ENCODE measurements around the gene EGLN1.

EGLN1 gene

GRCh38 chr1:231422798-231423309 is 767 bp upstream of the EGLN1 start:
- DNase-seq (ENCODE audit: low read depth in 2 of 2, low spot score in 1 of 2): no peak

DNA sequence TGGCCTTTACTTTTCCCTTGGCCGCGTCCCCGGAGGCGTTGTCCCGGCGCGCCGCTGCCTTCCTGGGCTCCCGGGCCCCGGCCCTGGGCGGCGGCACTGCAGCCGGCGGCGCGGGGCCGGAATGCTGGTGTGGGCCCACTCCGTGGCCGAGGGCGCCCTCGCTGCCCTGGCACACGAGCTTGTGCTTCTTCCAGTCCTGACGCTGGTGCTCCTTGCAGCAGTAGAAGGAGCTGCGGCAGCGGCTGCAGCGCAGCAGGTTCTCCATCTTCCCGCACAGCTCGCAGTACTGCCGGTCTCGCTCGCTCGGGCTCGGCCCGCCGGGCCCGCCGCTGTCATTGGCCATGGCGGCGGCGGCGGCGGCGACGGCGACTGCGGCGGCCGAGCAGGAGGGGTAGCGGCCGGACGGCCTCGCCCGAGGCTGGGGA is 529 bp downstream of the EGLN1 start:
- DNase-seq (ENCODE audit: low read depth in 2 of 2, low spot score in 1 of 2): no peak

GRCh38 chr1:231420959-231421545 is 1.0 kb downstream of the EGLN1 start:
- no peak for DNase-seq (ENCODE audit: low read depth in 2 of 2, low spot score in 1 of 2)

- DNase-seq (ENCODE audit: low read depth in 2 of 2, low spot score in 1 of 2): no peak
Observed at GRCh38 chr1:231420299-231420958, 1.7 kb downstream of the EGLN1 start.

DNA sequence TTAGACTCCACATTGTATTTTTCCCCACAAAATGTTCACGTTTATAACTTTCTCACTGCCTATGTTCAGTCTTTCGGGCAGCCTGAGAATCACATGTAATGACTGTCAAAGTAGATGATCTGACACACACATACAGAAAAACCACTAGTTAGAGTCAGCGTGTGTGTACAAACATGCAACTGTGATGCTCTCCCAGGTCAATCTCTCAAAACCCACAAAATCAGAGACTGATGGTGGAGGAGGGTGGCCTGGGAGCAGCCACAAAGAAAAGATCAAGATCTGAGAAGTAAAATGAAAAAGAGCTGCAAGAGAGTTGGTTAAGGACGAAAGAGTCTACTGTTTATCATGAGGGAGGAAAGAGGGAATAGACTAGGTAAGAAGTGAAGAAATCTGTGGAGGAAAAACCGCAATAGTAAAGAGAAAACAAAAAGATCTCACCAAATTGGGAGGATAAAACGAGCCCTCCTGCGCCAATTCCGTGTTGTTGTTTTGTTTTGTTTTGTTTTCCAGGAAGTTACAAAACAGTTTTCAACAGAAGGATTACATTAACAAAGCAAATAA is 2.3 kb downstream of the EGLN1 start:
- no peak for DNase-seq (ENCODE audit: low read depth in 2 of 2, low spot score in 1 of 2)

- no peak for DNase-seq (ENCODE audit: low read depth in 2 of 2, low spot score in 1 of 2)
Observed at GRCh38 chr1:231419147-231419546, 2.9 kb downstream of the EGLN1 start.

- DNase-seq (ENCODE audit: low read depth in 2 of 2, low spot score in 1 of 2): no peak
Observed at GRCh38 chr1:231418741-231419107, 3.4 kb downstream of the EGLN1 start.

DNA sequence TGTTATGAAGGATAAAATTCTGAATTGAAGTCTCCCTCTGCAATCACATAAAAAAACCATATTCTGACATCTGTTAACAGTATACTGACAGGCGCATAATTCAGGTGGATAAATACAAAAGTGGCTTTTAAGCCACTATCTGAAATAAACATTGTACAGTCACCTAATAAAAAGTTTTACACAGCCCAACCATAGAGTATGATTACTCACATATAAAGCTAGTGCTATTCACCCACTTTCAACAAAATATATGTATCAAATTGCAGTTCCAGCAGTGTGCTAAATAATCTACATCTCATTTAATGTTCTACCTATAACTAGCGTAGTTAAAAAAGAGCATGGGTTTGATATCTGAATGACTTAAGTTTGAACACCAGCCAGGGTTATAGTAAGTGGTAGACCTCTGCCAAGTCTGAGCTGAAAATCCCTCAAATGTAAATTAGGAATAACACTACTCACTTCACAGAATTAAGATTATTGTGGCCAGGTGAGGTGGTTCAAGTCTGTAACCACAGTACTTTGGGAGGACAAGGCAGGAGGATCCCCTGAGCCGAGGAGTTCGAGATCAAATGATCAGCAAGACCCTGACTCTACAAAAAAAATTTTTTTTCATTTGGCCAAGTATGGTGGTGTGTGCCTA is 3.9 kb downstream of the EGLN1 start:
- DNase-seq (ENCODE audit: low read depth in 2 of 2, low spot score in 1 of 2): no peak

DNA sequence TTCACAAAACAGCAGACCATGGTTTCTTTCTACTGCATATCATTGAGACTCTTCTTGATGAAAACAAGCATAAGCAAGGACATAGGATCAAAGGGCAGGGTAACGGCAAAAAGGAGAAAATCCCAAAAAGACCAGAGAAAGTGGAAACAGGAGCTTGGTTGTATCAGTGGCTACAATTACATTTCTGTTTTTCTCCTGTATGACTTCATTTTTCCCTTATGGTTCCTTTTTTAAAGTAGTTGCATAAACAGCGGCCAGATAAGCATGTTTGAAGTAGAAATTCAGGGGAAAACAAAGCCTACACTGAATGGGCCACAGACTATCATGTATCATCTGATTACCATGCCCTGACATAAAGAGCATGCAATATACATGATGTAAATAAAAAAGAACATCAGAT is 4.6 kb downstream of the EGLN1 start:
- no peak for DNase-seq (ENCODE audit: low read depth in 2 of 2, low spot score in 1 of 2)

GRCh38 chr1:231416901-231417300 is 5.2 kb downstream of the EGLN1 start:
- DNase-seq (ENCODE audit: low read depth in 2 of 2, low spot score in 1 of 2): no peak

- no peak for DNase-seq (ENCODE audit: low read depth in 2 of 2, low spot score in 1 of 2)
Observed at GRCh38 chr1:231415018-231415583, 7.0 kb downstream of the EGLN1 start.

DNA sequence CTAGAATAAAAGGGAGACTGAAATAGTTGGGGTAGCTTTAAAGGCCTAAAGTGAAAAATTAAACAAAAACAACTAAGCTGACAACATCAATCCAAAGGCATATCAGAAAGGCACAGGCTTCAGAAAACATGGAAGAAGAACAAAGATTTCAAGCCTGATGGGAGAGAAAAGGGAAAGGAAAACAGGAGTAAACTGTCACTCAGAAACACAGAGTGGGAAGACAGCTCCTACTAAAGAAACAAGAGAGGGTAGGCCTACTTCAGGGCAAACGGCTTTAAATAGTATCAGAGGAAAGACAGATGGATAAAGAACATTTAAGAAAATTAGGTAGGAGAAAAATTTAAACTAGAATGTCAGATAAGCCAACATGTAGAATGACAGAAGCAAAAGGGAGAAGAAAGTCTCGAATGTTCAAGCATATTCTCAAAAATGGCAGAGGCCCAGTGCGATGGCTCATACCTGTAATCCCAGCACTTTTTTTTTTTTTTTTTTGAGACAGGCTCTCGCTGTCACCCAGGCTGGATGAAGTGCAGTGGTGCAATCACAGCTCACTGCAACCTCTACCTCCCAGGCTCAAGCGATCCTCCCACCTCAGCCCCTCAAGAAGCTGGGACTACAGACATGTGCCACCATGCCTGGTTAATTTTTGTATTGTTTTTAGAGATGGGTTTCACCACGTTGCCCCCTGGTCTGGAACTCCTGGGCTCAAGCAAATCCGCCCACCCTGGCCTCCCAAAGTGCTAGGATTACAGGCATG is 7.6 kb downstream of the EGLN1 start:
- no peak for DNase-seq (ENCODE audit: low read depth in 2 of 2, low spot score in 1 of 2)

DNA sequence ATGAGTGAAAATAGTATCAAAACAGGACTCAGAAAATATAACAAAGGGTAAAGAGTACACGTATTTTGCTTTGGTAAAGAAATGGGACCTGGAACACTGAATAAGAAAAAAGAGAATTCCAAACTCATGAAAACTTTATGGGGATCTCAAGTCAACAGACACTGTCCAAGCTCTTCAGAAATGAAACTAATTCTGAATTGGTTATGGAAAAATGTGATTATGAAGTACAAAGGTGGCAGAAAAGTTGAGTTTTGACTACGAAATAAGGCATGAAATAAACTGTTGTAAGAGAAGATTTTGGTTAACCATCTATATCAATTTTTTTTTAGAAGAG is 8.4 kb downstream of the EGLN1 start:
- no peak for DNase-seq (ENCODE audit: low read depth in 2 of 2, low spot score in 1 of 2)

DNA sequence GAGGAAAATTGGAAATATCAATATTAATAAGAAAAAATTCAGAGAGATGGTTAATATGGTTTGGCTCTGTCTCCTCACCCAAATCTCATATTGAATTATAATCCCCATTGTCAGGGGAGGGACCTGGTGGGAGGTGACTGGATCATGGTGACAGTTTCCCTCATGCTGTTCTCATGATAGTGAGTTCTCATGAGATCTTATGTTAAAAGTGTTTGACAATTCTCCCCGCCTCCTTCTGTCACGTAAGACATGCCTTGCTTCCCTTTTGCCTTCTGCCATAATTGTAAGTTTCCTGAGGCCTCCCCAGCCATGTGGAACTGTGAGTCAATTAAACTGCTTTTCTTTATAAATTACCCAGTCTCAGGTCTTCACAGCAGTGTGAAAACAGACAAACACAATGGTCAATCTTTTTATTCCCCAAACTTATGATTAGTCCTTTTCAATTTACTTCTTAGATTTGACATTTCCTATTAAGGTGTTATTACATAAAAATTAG is 11.0 kb downstream of the EGLN1 start:
- no peak for DNase-seq (ENCODE audit: low read depth in 2 of 2, low spot score in 1 of 2)

GRCh38 chr1:231410036-231410612 is 12.0 kb downstream of the EGLN1 start:
- DNase-seq (ENCODE audit: low read depth in 2 of 2, low spot score in 1 of 2): no peak

DNA sequence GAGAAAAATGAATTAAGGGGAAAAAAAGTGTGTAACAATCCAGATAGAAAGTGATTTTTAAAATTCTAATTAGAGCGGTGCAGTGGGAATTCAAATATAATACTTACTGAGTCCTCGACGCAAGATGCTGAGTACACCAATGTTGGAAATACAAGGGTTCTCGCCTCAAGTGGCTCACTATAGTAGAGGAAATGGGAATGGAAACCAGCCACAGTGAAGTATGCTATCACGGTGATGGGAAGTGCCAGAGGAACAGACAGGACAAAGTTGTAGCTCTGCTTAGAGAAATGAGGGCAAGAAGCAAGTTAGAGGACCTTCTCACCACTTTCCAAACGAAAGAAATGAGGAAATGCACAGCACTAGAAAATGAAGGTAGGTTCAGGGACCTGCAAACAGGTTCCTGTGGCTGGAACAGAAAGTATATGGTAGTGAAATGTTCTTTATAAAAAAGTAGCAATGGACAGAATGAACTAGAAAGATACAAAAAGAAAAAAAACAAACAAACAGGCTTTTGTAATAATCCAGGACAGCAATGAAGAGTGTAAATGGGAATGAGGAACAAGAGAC is 13.5 kb downstream of the EGLN1 start:
- DNase-seq (ENCODE audit: low read depth in 2 of 2, low spot score in 1 of 2): no peak

GRCh38 chr1:231407547-231408396 is 14.3 kb downstream of the EGLN1 start:
- no peak for DNase-seq (ENCODE audit: low read depth in 2 of 2, low spot score in 1 of 2)

GRCh38 chr1:231407049-231407448 is 15.0 kb downstream of the EGLN1 start:
- DNase-seq (ENCODE audit: low read depth in 2 of 2, low spot score in 1 of 2): no peak

DNA sequence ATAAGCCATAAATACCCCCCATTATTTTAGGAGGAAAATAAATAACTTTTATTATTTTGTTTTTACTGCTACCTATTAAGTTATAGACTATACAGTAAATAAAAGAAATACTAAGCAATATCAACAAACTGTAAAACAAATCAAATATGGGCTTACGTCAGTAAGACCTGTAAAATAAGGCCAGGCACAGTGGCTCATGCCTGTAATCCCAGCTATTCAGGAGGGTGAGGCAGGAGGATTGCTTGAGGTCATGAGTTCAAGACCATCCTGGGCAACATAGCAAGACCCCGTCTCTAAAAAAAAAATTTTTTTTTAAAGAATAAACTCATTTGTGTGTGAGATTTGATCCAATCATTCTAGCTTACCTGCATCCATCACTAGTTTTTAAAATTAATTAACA is 17.8 kb downstream of the EGLN1 start:
- DNase-seq (ENCODE audit: low read depth in 2 of 2, low spot score in 1 of 2): no peak

GRCh38 chr1:231401478-231401877 is 20.6 kb downstream of the EGLN1 start:
- no peak for DNase-seq (ENCODE audit: low read depth in 2 of 2, low spot score in 1 of 2)
